Activated naive CD8-positive, alpha-beta T cell (primary cell): ENCODE results near the gene KRABD2.
"Not testable (repeated sequence)": the region's sequence is repeated elsewhere in the genome, so short reads cannot be mapped to it uniquely, and the experiment has no call there.

Experiments
- H3K27ac Mint-ChIP-seq: one replicate; pipeline ENCODE4 v1.8.0; 2021; ENCODE audit warnings: mixed read lengths
- H3K27me3 Mint-ChIP-seq: one replicate; pipeline ENCODE4 v1.8.0; 2021; ENCODE audit warnings: mixed read lengths
- H3K36me3 Mint-ChIP-seq: one replicate; pipeline ENCODE4 v1.8.0; 2021; ENCODE audit warnings: mixed read lengths
- H3K4me1 Mint-ChIP-seq: one replicate; pipeline ENCODE4 v1.8.0; 2021; ENCODE audit warnings: low read depth, mixed read lengths
- H3K4me3 Mint-ChIP-seq: one replicate; pipeline ENCODE4 v1.8.0; 2021; ENCODE audit warnings: mild to moderate bottlenecking, mixed read lengths
- H3K9me3 Mint-ChIP-seq: one replicate; pipeline ENCODE4 v1.8.0; 2021; ENCODE audit warnings: low read depth, mixed read lengths

The KRABD2 gene

GRCh38 chr17:8402921-8403536 is 26.5 kb upstream of the KRABD2 start:
- peaks cover 15% of the 10 kb centered on the region for H3K27me3 Mint-ChIP-seq
- H3K9me3 Mint-ChIP-seq: no peaks in the 10 kb centered on the region
- no peaks in the 10 kb centered on the region for H3K36me3 Mint-ChIP-seq
- H3K4me1 Mint-ChIP-seq: no peaks in the 10 kb centered on the region
- H3K4me3 Mint-ChIP-seq: no peak overlapping the region
- H3K27ac Mint-ChIP-seq: no peak overlapping the region

GRCh38 chr17:8401107-8401506 is 24.6 kb upstream of the KRABD2 start:
- H3K27ac Mint-ChIP-seq: no peak overlapping the region
- no peak overlapping the region for H3K4me3 Mint-ChIP-seq
- peaks cover 14% of the 10 kb centered on the region for H3K27me3 Mint-ChIP-seq
- H3K36me3 Mint-ChIP-seq: no peaks in the 10 kb centered on the region
- no peaks in the 10 kb centered on the region for H3K9me3 Mint-ChIP-seq
- H3K4me1 Mint-ChIP-seq: no peaks in the 10 kb centered on the region

- H3K4me1 Mint-ChIP-seq: peaks cover 4% of the 10 kb centered on the region
- H3K36me3 Mint-ChIP-seq: no peaks in the 10 kb centered on the region
- H3K27me3 Mint-ChIP-seq: peaks cover 16% of the 10 kb centered on the region
- no peaks in the 10 kb centered on the region for H3K9me3 Mint-ChIP-seq
- H3K27ac Mint-ChIP-seq: no peak overlapping the region
- H3K4me3 Mint-ChIP-seq: no peak overlapping the region
Measured at GRCh38 chr17:8398980-8399379, 22.5 kb upstream of the KRABD2 start.

- peaks cover 11% of the 10 kb centered on the region for H3K4me1 Mint-ChIP-seq
- no peak within 1 kb of the TSS for H3K27ac Mint-ChIP-seq
- H3K9me3 Mint-ChIP-seq: no peaks in the 10 kb centered on the region
- H3K4me3 Mint-ChIP-seq: no peak within 1 kb of the TSS
- no peaks in the 10 kb centered on the region for H3K36me3 Mint-ChIP-seq
- peaks cover 15% of the 10 kb centered on the region for H3K27me3 Mint-ChIP-seq
Measured at GRCh38 chr17:8397636-8398035, 21.1 kb upstream of the KRABD2 start, which contains the start of gene RNF222. Gene RNF222, minus strand, starts transcription at chr17:8397827. Its CDS starts 4,366 bp downstream, at chr17:8393461.

GRCh38 chr17:8394497-8394896 is 18.0 kb upstream of the KRABD2 start:
- not testable (repeated sequence) for H3K36me3 Mint-ChIP-seq, H3K27me3 Mint-ChIP-seq, H3K27ac Mint-ChIP-seq, H3K4me3 Mint-ChIP-seq, H3K9me3 Mint-ChIP-seq
- peaks cover 11% of the 10 kb centered on the region for H3K4me1 Mint-ChIP-seq

GRCh38 chr17:8393470-8394231 is 17.1 kb upstream of the KRABD2 start:
- Mint-ChIP-seq H3K27me3 (peaks cover 7% of the 10 kb centered on the region), H3K4me3 (peak overlapping the region; percentile 32), H3K36me3 (no peaks in the 10 kb centered on the region), H3K27ac (peak overlapping the region; percentile 80), H3K4me1 (peaks cover 11% of the 10 kb centered on the region), H3K9me3 (no peaks in the 10 kb centered on the region)

- no peak overlapping the region for H3K27ac Mint-ChIP-seq
- H3K4me3 Mint-ChIP-seq: no peak overlapping the region
- H3K36me3 Mint-ChIP-seq: no peaks in the 10 kb centered on the region
- H3K27me3 Mint-ChIP-seq: peaks cover 2% of the 10 kb centered on the region
- H3K9me3 Mint-ChIP-seq: no peaks in the 10 kb centered on the region
- H3K4me1 Mint-ChIP-seq: peaks cover 11% of the 10 kb centered on the region
Measured at GRCh38 chr17:8392674-8393469, 16.4 kb upstream of the KRABD2 start.

GRCh38 chr17:8392274-8392673 is 15.8 kb upstream of the KRABD2 start:
- Mint-ChIP-seq H3K36me3 (no peaks in the 10 kb centered on the region), H3K27me3 (peaks cover 2% of the 10 kb centered on the region), H3K4me3 (no peak overlapping the region), H3K9me3 (no peaks in the 10 kb centered on the region), H3K4me1 (peaks cover 11% of the 10 kb centered on the region), H3K27ac (no peak overlapping the region)

- peaks cover 13% of the 10 kb centered on the region for H3K4me1 Mint-ChIP-seq
- H3K27ac Mint-ChIP-seq: no peak overlapping the region
- H3K9me3 Mint-ChIP-seq: no peaks in the 10 kb centered on the region
- H3K4me3 Mint-ChIP-seq: no peak overlapping the region
- peaks cover 2% of the 10 kb centered on the region for H3K27me3 Mint-ChIP-seq
- H3K36me3 Mint-ChIP-seq: peaks cover under 1% of the 10 kb centered on the region
Measured at GRCh38 chr17:8391711-8392110, 15.2 kb upstream of the KRABD2 start.

GRCh38 chr17:8387914-8388651 is 11.6 kb upstream of the KRABD2 start:
- Mint-ChIP-seq H3K27ac (no peak overlapping the region), H3K27me3 (no peaks in the 10 kb centered on the region), H3K4me1 (peaks cover 16% of the 10 kb centered on the region), H3K36me3 (peaks cover 2% of the 10 kb centered on the region), H3K9me3 (no peaks in the 10 kb centered on the region), H3K4me3 (no peak overlapping the region)

- Mint-ChIP-seq H3K4me3 (no peak overlapping the region), H3K27me3 (no peaks in the 10 kb centered on the region), H3K4me1 (peaks cover 22% of the 10 kb centered on the region), H3K36me3 (peaks cover 11% of the 10 kb centered on the region), H3K9me3 (no peaks in the 10 kb centered on the region), H3K27ac (no peak overlapping the region)
Measured at GRCh38 chr17:8386841-8387240, 10.3 kb upstream of the KRABD2 start.

- peak overlapping the region; percentile 99 for H3K4me3 Mint-ChIP-seq
Measured at GRCh38 chr17:8384801-8385378, 8.4 kb upstream of the KRABD2 start.

GRCh38 chr17:8383143-8383822 is 6.8 kb upstream of the KRABD2 start, which contains the start of gene RPL26:
Gene RPL26, minus strand, starts transcription at chr17:8383193. Its CDS starts 883 bp downstream, at chr17:8382310.
- peak within 1 kb of the TSS; percentile 99 for H3K4me3 Mint-ChIP-seq
- H3K27me3 Mint-ChIP-seq: no peaks in the 10 kb centered on the region
- peaks cover 24% of the 10 kb centered on the region for H3K36me3 Mint-ChIP-seq
- H3K4me1 Mint-ChIP-seq: peaks cover 52% of the 10 kb centered on the region
- peak within 1 kb of the TSS; percentile 99 for H3K27ac Mint-ChIP-seq
- H3K9me3 Mint-ChIP-seq: no peaks in the 10 kb centered on the region

More at GRCh38 chr17:8384801-8385378, 8.4 kb upstream of the KRABD2 start:
- H3K27me3 Mint-ChIP-seq: no peaks in the 10 kb centered on the region
- H3K4me1 Mint-ChIP-seq: peaks cover 37% of the 10 kb centered on the region
- H3K9me3 Mint-ChIP-seq: no peaks in the 10 kb centered on the region
- H3K36me3 Mint-ChIP-seq: peaks cover 16% of the 10 kb centered on the region
- peak overlapping the region; percentile 82 for H3K27ac Mint-ChIP-seq

GRCh38 chr17:8382880-8383142 is 6.3 kb upstream of the KRABD2 start:
- Mint-ChIP-seq H3K4me3 (peak overlapping the region; percentile 99), H3K27me3 (no peaks in the 10 kb centered on the region), H3K27ac (peak overlapping the region; percentile 99), H3K36me3 (peaks cover 24% of the 10 kb centered on the region), H3K4me1 (peaks cover 53% of the 10 kb centered on the region), H3K9me3 (no peaks in the 10 kb centered on the region)
